Measurements from ENCODE around the gene LCTL. TPM values are rescaled to one million over a fixed set of nuclear protein-coding genes. Genes with fewer than 3 reads are reported as not detected.

LCTL gene
- total and polyA plus RNA-seq, 10 of the 15 experiments (the other 5 are each of a cell fraction or from before 2014, with no cell fraction given), result 0.07 to 0.76 (median 0.40) TPM; not detected in 5

DNA sequence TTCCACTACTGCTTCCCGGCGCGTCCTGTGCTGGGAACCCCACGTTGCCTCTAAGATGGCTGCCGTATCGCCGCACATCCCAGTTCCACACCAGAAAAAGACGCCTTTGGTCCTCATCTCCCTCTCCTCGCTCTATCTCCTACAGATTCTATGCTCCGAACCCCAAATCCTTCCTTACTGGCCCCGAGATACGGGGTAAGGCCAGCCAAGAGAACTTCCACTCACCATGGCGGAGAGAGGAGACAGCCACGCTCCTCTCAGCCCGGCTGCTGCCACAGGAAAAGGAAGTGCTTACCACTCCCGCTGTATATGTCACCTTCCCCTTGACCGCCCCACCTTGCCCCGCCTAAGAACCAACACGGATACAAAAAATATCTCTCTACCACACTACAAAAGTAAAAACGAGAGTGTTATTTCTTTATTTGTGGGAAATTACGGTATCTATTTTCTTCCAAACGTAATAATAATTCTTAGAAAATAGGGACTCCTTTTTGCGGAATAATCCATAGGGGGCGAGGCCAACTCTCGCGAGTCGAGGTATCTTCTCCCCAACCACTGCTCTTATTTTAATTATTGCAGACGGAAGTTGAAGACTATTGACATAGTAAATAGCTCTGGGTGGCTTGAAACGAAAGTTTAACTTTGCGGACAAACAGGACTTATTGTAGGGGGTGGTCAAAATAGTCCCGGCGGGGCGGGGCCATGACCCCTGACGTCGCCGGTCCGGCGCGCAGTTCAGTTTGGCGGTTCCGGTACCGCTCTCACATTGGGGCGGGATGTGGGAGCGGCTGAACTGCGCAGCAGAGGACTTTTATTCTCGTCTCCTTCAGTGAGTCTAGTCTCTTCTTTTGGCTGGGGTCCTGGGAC lies 61.0 kb downstream of the LCTL start, which contains the start of the genes RPL4 and ZWILCH (continued):
- TF ChIP-seq, protein P1, sequence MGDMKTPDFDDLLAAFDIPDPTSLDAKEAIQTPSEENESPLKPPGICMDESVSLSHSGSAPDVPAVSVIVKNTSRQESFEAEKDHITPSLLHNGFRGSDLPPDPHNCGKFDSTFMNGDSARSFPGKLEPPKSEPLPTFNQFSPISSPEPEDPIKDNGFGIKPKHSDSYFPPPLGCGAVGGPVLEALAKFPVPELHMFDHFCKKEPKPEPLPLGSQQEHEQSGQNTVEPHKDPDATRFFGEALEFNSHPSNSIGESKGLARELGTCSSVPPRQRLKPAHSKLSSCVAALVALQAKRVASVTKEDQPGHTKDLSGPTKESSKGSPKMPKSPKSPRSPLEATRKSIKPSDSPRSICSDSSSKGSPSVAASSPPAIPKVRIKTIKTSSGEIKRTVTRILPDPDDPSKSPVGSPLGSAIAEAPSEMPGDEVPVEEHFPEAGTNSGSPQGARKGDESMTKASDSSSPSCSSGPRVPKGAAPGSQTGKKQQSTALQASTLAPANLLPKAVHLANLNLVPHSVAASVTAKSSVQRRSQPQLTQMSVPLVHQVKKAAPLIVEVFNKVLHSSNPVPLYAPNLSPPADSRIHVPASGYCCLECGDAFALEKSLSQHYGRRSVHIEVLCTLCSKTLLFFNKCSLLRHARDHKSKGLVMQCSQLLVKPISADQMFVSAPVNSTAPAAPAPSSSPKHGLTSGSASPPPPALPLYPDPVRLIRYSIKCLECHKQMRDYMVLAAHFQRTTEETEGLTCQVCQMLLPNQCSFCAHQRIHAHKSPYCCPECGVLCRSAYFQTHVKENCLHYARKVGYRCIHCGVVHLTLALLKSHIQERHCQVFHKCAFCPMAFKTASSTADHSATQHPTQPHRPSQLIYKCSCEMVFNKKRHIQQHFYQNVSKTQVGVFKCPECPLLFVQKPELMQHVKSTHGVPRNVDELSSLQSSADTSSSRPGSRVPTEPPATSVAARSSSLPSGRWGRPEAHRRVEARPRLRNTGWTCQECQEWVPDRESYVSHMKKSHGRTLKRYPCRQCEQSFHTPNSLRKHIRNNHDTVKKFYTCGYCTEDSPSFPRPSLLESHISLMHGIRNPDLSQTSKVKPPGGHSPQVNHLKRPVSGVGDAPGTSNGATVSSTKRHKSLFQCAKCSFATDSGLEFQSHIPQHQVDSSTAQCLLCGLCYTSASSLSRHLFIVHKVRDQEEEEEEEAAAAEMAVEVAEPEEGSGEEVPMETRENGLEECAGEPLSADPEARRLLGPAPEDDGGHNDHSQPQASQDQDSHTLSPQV (IDR thresholded peaks at IDR 0.05), result no peak
- peak; percentile 89 for TF ChIP-seq TARDBP (IDR thresholded peaks at IDR 0.05; ENCODE audit: borderline replicate concordance)
- TF ChIP-seq, protein P2, sequence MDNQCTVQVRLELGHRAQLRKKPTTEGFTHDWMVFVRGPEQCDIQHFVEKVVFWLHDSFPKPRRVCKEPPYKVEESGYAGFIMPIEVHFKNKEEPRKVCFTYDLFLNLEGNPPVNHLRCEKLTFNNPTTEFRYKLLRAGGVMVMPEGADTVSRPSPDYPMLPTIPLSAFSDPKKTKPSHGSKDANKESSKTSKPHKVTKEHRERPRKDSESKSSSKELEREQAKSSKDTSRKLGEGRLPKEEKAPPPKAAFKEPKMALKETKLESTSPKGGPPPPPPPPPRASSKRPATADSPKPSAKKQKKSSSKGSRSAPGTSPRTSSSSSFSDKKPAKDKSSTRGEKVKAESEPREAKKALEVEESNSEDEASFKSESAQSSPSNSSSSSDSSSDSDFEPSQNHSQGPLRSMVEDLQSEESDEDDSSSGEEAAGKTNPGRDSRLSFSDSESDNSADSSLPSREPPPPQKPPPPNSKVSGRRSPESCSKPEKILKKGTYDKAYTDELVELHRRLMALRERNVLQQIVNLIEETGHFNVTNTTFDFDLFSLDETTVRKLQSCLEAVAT (IDR thresholded peaks at IDR 0.05), result peak; percentile 92
- TF ChIP-seq, protein P3, sequence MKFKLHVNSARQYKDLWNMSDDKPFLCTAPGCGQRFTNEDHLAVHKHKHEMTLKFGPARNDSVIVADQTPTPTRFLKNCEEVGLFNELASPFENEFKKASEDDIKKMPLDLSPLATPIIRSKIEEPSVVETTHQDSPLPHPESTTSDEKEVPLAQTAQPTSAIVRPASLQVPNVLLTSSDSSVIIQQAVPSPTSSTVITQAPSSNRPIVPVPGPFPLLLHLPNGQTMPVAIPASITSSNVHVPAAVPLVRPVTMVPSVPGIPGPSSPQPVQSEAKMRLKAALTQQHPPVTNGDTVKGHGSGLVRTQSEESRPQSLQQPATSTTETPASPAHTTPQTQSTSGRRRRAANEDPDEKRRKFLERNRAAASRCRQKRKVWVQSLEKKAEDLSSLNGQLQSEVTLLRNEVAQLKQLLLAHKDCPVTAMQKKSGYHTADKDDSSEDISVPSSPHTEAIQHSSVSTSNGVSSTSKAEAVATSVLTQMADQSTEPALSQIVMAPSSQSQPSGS (IDR thresholded peaks at IDR 0.05; ENCODE audit: low read length), result peak; percentile 66; the same call in 1 of the 2 replicates
- TF ChIP-seq POLR2A (IDR thresholded peaks at IDR 0.05; ENCODE audit: low read depth, low read length), result peak; percentile 98
- peak; percentile 86 for TF ChIP-seq NR2C1 (IDR thresholded peaks at IDR 0.05)
- peak; percentile 91 for TF ChIP-seq SIN3A (IDR thresholded peaks at IDR 0.05; ENCODE audit: low read depth, low read length)
- TF ChIP-seq, protein P4, sequence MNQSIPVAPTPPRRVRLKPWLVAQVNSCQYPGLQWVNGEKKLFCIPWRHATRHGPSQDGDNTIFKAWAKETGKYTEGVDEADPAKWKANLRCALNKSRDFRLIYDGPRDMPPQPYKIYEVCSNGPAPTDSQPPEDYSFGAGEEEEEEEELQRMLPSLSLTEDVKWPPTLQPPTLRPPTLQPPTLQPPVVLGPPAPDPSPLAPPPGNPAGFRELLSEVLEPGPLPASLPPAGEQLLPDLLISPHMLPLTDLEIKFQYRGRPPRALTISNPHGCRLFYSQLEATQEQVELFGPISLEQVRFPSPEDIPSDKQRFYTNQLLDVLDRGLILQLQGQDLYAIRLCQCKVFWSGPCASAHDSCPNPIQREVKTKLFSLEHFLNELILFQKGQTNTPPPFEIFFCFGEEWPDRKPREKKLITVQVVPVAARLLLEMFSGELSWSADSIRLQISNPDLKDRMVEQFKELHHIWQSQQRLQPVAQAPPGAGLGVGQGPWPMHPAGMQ (IDR thresholded peaks at IDR 0.05; ENCODE audit: borderline replicate concordance), result peak; percentile 75
- no peak; the same call in 1 of the 2 replicates for TF ChIP-seq TBL1XR1 (IDR thresholded peaks at IDR 0.05; ENCODE audit: low read depth, low read length)
- no peak for TF ChIP-seq ESRRA (IDR thresholded peaks at IDR 0.05; ENCODE audit: low read length)
- TF ChIP-seq, protein P5, sequence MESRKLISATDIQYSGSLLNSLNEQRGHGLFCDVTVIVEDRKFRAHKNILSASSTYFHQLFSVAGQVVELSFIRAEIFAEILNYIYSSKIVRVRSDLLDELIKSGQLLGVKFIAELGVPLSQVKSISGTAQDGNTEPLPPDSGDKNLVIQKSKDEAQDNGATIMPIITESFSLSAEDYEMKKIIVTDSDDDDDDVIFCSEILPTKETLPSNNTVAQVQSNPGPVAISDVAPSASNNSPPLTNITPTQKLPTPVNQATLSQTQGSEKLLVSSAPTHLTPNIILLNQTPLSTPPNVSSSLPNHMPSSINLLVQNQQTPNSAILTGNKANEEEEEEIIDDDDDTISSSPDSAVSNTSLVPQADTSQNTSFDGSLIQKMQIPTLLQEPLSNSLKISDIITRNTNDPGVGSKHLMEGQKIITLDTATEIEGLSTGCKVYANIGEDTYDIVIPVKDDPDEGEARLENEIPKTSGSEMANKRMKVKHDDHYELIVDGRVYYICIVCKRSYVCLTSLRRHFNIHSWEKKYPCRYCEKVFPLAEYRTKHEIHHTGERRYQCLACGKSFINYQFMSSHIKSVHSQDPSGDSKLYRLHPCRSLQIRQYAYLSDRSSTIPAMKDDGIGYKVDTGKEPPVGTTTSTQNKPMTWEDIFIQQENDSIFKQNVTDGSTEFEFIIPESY (IDR thresholded peaks at IDR 0.05), result no peak
- TF ChIP-seq, protein P6, sequence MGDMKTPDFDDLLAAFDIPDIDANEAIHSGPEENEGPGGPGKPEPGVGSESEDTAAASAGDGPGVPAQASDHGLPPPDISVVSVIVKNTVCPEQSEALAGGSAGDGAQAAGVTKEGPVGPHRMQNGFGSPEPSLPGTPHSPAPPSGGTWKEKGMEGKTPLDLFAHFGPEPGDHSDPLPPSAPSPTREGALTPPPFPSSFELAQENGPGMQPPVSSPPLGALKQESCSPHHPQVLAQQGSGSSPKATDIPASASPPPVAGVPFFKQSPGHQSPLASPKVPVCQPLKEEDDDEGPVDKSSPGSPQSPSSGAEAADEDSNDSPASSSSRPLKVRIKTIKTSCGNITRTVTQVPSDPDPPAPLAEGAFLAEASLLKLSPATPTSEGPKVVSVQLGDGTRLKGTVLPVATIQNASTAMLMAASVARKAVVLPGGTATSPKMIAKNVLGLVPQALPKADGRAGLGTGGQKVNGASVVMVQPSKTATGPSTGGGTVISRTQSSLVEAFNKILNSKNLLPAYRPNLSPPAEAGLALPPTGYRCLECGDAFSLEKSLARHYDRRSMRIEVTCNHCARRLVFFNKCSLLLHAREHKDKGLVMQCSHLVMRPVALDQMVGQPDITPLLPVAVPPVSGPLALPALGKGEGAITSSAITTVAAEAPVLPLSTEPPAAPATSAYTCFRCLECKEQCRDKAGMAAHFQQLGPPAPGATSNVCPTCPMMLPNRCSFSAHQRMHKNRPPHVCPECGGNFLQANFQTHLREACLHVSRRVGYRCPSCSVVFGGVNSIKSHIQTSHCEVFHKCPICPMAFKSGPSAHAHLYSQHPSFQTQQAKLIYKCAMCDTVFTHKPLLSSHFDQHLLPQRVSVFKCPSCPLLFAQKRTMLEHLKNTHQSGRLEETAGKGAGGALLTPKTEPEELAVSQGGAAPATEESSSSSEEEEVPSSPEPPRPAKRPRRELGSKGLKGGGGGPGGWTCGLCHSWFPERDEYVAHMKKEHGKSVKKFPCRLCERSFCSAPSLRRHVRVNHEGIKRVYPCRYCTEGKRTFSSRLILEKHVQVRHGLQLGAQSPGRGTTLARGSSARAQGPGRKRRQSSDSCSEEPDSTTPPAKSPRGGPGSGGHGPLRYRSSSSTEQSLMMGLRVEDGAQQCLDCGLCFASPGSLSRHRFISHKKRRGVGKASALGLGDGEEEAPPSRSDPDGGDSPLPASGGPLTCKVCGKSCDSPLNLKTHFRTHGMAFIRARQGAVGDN (IDR thresholded peaks at IDR 0.05), result peak; percentile 70
- TF ChIP-seq TCF3 (IDR thresholded peaks at IDR 0.05; ENCODE audit: borderline replicate concordance, insufficient read depth, low read depth, low read length), result peak; percentile 74; the same call in 1 of the 2 replicates

All from GM12878 (cell line).